GM19438 (cell line): ENCODE results near the gene GTF2A2.
"Not testable (repeated sequence)": the region's sequence is repeated elsewhere in the genome, so short reads cannot be mapped to it uniquely, and the experiment has no call there.

Experiments used
- ATAC-seq: cut with Tn5 transposase; IDR thresholded peaks from one replicate; pipeline ENCODE4 v1.9.1; 2021; ENCODE audit warnings: low read depth; ENCODE audit not compliant: unreplicated experiment

GTF2A2 gene, protein sequence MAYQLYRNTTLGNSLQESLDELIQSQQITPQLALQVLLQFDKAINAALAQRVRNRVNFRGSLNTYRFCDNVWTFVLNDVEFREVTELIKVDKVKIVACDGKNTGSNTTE

DNA sequence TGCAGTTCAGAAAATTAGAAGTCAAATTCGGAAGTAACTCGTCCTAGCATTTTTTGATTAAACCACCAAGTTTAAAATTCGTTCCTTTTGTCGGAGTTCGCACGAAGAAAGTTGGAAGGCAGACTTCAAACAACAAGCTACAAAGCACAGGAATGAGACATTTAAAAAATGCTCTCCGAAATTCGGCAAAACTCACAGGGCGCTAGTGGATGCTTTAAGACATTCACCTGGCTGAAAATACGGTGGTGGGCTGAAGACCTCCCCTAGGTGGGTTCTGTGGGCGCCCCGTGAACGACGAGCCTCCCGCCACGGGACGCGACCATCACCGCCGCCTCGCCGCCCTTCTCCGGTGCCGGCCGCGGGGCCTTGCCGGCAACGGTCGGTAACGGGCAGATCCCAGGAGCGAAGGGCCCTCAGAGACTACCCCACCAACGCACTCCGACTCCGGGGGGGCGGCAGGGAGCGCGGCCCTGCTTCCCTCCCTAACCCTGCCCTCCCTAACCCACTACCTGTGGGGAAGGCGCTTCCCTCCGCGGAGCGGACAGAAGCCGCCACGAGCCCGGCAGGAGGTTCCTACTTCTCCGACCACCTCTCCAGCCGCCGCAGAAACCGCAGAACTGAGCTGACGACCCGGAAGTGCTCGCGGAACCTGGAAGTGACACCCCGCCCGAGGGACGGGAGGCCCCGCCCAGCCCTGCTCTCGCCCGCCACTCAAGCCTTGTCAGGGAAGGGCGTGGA, at the start of gene GTF2A2:
TSS of gene GTF2A2 (minus strand) at position 619 of the 738 bp plus-strand sequence. CDS start 5,238 bp downstream, outside the sequence.
- peak; percentile 100 for ATAC-seq

GRCh38 chr15:59703979-59704796, 46.9 kb upstream of the GTF2A2 start:
- no peak for ATAC-seq

DNA sequence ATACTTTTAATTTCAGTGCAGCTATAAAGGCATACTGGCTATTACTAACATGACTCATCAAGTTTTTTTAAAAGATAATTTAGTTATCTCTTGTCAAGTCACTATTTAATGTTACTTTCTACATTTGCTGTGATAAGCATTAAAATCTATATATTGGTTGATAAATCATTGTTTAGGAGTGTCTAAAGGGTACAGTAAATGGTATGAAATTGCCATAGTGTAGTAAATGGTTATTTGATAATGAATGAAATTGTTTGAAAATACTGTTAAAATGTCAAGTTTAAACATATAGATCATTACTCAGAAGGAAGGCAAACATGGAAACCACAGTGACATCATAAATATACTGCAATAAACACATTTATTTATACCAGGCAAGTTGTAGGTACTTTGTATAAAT, 45.0 kb upstream of the GTF2A2 start:
- no peak for ATAC-seq

- no peak for ATAC-seq
Observed at GRCh38 chr15:59701880-59702279, 44.6 kb upstream of the GTF2A2 start.

DNA sequence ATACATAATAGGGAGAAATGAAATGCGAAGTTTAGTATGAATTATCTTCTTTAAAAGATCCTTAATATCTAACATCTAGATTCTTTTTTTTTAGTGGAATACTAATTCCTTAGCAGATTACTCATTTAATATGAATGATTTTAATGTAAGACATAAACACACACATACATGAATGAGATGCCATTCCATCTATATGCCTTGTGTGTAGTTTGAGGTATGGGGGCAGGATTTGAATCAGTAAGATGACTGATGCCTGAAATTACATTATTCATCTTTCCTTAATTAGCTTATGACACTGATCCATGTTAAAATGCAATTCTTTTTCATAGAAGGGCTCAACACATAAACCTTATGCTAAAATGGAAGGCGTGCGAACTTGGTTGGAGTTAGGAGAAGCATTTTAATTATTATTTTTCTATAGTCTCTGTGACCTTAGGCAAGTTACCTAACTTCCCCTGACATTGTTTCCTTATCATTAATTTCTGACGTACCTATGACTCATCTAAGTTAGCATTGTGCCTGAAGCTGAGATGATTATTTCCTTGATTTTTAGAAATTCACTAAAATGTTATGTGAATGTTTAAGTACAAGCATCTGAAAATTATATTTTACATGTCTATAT, 42.6 kb upstream of the GTF2A2 start:
- ATAC-seq, result no peak

DNA sequence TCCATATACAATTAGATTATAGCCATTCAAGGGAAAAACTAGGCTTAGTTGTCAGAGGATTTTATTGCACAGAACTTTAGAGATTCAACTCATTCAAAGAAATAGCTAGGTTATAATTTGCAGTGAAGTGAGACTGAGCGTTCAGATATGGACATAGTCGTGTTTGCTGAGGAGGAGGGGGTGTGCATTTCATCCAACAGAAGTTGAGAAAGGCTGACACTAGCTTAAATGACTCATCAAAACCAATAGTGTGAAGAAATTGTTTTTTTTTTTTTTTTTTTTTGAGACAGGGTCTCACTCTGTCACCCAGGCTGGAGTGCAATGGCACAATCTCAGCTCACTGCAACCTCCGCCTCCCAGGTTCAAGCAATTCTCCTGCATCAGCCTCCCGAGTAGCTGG, 40.8 kb upstream of the GTF2A2 start:
- ATAC-seq, result not testable (repeated sequence)

DNA sequence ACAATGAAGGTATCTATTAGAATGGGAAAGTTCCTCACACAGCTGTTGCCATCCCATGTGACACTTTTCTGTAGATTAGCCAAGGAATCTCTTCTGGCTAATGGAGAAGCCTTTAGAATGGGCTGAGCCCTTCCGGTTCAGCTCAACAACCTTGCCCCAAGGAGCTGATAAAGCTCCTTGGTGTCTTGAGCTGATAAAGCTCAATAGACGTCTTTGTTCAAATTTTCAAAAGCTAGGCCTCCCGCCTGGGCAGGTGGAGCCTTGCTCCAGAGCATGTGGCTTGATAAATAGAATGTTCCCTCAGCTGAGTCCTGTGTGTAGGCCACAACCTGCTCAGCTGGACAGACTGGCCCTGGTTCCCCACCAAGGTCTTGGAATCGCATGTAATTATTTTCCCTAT, 39.0 kb upstream of the GTF2A2 start:
- no peak for ATAC-seq

- no peak for ATAC-seq
Observed at GRCh38 chr15:59694779-59695178, 37.5 kb upstream of the GTF2A2 start.

GRCh38 chr15:59691194-59691805, 34.0 kb upstream of the GTF2A2 start:
- ATAC-seq, result no peak

- no peak for ATAC-seq
Observed at GRCh38 chr15:59689626-59690236, 32.4 kb upstream of the GTF2A2 start.

GRCh38 chr15:59688782-59689625, 31.7 kb upstream of the GTF2A2 start, which contains the start of gene BNIP2:
BNIP2 (minus strand) TSS chr15:59689320; CDS start chr15:59682457, 6,863 bp downstream.
- peak; percentile 82 for ATAC-seq

DNA sequence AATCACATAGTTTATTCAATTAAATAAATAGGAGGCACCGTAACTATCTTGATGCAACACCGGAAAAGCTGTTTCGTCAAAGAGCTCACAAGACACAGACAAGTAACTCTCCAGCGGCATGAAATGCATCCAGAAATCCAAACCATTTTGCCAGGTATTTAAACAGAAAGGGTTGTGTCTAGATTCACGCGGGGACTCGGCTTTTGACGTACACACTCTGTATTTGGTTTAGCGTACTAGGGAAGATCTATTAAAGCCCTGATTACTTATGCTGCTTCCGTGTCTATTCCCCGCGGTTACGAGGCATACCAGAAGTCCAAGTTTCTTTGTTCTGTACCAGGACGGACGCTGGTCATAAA, 31.1 kb upstream of the GTF2A2 start:
- peak; percentile 4 for ATAC-seq

DNA sequence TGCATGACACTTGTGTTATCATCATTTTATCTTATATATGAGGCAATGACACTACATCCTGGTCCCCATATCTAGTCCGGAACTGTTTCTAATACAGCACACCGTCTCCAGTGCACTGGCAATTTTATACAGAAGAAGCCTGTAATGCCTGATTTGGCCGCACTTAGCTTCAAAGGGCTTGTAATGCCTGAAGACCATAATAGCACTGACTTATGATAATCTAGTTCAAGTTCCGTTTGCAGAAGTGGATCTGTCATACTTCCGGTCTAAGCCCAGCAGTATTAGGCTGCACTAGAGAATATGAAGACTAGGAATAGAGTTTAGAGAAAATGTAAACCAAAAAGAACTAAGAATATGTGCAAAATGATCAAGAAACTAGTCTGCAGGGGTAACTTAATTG, 30.5 kb upstream of the GTF2A2 start:
- no peak for ATAC-seq

DNA sequence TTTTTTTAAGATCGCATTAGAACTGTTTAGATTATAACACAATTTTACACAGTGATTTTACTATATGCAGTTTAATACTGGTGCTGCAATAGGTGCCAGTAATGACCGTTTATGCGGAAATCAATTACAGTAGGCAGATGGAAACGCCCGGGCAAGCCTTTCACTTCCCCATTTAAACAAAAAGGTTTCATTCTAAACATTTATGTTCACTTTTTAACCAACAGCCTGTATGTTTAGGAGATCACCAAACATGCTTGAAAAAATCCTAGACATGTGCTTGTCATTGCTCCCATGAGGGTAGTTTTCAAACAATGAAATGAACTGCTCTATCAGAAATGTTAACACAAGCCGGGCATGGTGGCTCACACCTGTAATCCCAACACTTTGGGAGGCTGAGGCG, 29.1 kb upstream of the GTF2A2 start:
- no peak for ATAC-seq

DNA sequence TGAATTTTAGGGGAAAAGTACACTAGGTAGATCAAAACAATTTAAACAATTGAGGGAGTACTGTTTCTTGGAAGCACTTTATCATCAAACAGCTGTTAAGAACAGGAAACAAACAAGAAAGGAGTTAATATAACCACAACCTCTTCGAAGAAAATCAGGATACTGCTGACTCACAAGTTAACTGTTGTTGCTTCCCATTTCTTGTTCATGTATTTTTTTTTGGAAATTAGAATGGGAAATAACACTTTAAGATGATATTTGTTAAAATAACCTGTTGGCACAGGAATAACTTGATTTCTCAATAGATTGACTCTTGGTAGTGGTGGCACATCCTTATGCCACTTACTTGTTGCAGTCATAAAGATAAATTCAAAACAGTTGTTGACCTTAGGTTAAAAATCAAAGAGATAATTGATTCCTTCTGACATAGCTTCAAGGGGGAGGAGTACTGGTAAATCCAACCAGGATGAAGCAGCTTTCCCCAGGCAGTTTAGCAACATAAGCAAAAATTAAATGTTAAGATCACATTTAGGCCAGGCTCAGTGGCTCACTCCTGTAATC, 28.5 kb upstream of the GTF2A2 start:
- ATAC-seq, result no peak

GRCh38 chr15:59680870-59681269, 23.6 kb upstream of the GTF2A2 start:
- no peak for ATAC-seq

GRCh38 chr15:59680346-59680745, 23.0 kb upstream of the GTF2A2 start:
- no peak for ATAC-seq

DNA sequence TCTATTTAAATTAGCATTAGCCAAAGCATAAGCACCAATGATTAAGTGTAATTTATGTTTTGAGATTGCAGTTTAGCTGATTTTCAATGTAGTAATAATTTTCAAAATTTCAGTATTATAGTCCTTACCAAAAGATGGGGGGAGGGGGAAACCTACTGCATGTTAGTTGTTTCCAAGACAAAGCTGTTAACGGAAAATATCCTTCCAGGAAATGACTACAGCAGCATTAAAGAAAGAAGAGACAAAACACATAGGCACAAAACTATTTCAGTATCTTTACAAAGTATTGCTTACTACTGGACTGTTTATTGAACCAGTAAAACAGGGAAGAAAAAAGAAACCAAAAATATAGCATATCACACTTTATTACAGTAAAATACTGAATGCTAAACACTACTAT, 21.3 kb upstream of the GTF2A2 start:
- ATAC-seq, result no peak

DNA sequence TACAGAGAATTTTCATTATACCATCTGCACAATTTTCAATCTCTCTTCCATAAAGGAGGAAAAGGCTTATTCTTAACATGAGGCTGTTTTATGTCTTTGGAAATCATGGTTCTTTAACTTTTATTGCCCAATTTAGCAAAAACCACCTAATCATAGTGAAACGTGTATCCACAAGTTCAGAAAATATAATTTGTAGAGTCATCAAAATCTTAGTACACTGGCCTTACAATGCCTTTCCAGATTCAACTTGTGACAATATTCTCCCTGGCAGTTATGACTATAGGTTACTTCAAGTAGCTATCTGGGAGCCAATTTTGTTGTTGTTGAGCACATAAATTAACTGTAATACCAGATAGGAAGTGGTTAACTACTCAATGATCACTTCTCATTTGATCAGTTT, 20.9 kb upstream of the GTF2A2 start:
- ATAC-seq, result no peak
